D721Med (cell line): ENCODE results near the gene ZC2HC1C.

Experiments
- DNase-seq: peaks from one replicate; pipeline ENCODE4 v3.0.0; 2011; ENCODE audit warnings: low spot score; ENCODE audit not compliant: insufficient read length
- FAIRE-seq: peaks from 2 replicates; lab custom pipeline; 2011; peaks lifted over from hg19 to GRCh38; lab: Jason Lieb, UNC
- CTCF ChIP-seq: IDR thresholded peaks from 2 replicates; pipeline ENCODE4 v1.5.1; 2012; ENCODE audit warnings: mild to moderate bottlenecking, control low read depth; ENCODE audit not compliant: insufficient read depth; ENCODE audit errors: missing control alignments

The ZC2HC1C gene

GRCh38 chr14:75051556-75051899 lies 17.9 kb upstream of the ZC2HC1C start:
- no peak for FAIRE-seq
- DNase-seq = no peak
- no peak for TF ChIP-seq CTCF

- FAIRE-seq (no peak), DNase-seq (no peak)
- no peak for TF ChIP-seq CTCF
These were observed 15.8 kb upstream of the ZC2HC1C start for GRCh38 chr14:75053396-75054291.

GRCh38 chr14:75054421-75054820 lies 15.0 kb upstream of the ZC2HC1C start:
- no peak for TF ChIP-seq CTCF
- FAIRE-seq (no peak), DNase-seq (no peak)

GRCh38 chr14:75059642-75060041 lies 9.8 kb upstream of the ZC2HC1C start:
- TF ChIP-seq CTCF = no peak
- DNase-seq (no peak), FAIRE-seq (no peak)

GRCh38 chr14:75060420-75060819 lies 9.0 kb upstream of the ZC2HC1C start:
- no peak for TF ChIP-seq CTCF
- DNase-seq = no peak
- FAIRE-seq = no peak

GRCh38 chr14:75063013-75063412 lies 6.4 kb upstream of the ZC2HC1C start:
- DNase-seq (no peak), FAIRE-seq (no peak)
- TF ChIP-seq CTCF = no peak

GRCh38 chr14:75063491-75064204 lies 5.8 kb upstream of the ZC2HC1C start, which contains the start of gene ACYP1:
ACYP1 (minus strand) TSS chr14:75064024; CDS start chr14:75063553, 471 bp downstream.
- DNase-seq (peak; percentile 51), FAIRE-seq (no peak)
- no peak for TF ChIP-seq CTCF
